DND-41 (cell line): ENCODE measurements around the gene SLC35F2.

Source experiments
- ATAC-seq: fragments of 200-7000 bp; cut with Tn5 transposase; 3 replicates; pipeline ENCODE4 v1.9.1; 2021; ENCODE audit warnings: low read depth; ENCODE audit not compliant: insufficient read depth
- DNase-seq: peaks from one replicate; pipeline ENCODE4 v3.0.0-alpha.2; 2020
- H2AFZ ChIP-seq: 2 replicates; pipeline ENCODE4 v1.6.0; 2012; ENCODE audit warnings: low read depth, low read length
- H3K27ac ChIP-seq: 2 replicates; pipeline ENCODE4 v1.5.1; 2012; ENCODE audit warnings: low read length, inconsistent platforms
- H3K27me3 ChIP-seq: fragments of 200-600 bp; sonication (generic); 2 replicates; pipeline ENCODE4 v1.6.0; 2012; ENCODE audit warnings: low read length, mild to moderate bottlenecking, inconsistent platforms; ENCODE audit not compliant: insufficient read depth, poor library complexity
- H3K36me3 ChIP-seq: 2 replicates; pipeline ENCODE4 v1.5.1; 2012; ENCODE audit warnings: low read length, inconsistent platforms; ENCODE audit not compliant: insufficient read depth
- H3K4me1 ChIP-seq: 2 replicates; pipeline ENCODE4 v1.5.1; 2012; ENCODE audit warnings: mild to moderate bottlenecking, low read length; ENCODE audit not compliant: insufficient read depth
- H3K4me2 ChIP-seq: 2 replicates; pipeline ENCODE4 v1.6.0; 2012; ENCODE audit warnings: mild to moderate bottlenecking, moderate library complexity, low read length, inconsistent platforms; ENCODE audit not compliant: insufficient read depth
- H3K4me3 ChIP-seq, 2 experiments: fragments of 200-600 bp in 1 of 2; shearing (Covaris generic) in 1 of 2; 2 replicates each; pipeline ENCODE4 v1.5.1; 2012 to 2016; ENCODE audit warnings: inconsistent platforms in 2 of 2, low read length in 2 of 2, mild to moderate bottlenecking in 2 of 2, low read depth in 1 of 2, moderate library complexity in 1 of 2
- H3K79me2 ChIP-seq: 2 replicates; pipeline ENCODE4 v1.6.0; 2012; ENCODE audit warnings: low read length, inconsistent platforms; ENCODE audit not compliant: insufficient read depth
- H3K9ac ChIP-seq: 2 replicates; pipeline ENCODE4 v1.6.0; 2012; ENCODE audit warnings: low read depth, mild to moderate bottlenecking, inconsistent platforms, low read length, moderate library complexity
- H3K9me3 ChIP-seq: 2 replicates; pipeline ENCODE4 v1.5.1; 2012; ENCODE audit warnings: low read length, moderate library complexity, mild to moderate bottlenecking, inconsistent platforms; ENCODE audit not compliant: insufficient read depth, severe bottlenecking
- H4K20me1 ChIP-seq: 2 replicates; pipeline ENCODE4 v1.6.0; 2012; ENCODE audit warnings: low read length; ENCODE audit not compliant: insufficient read depth
- CTCF ChIP-seq: IDR thresholded peaks from 2 replicates; pipeline ENCODE4 v1.5.1; 2012; ENCODE audit warnings: borderline replicate concordance, low read length, moderate library complexity, mild to moderate bottlenecking; ENCODE audit not compliant: poor library complexity, severe bottlenecking; ENCODE audit errors: extremely low read depth
- EZH2 ChIP-seq: IDR thresholded peaks from 3 replicates; pipeline ENCODE4 v1.6.1; 2012; ENCODE audit warnings: borderline replicate concordance, low read depth, mild to moderate bottlenecking, moderate library complexity, low read length, inconsistent platforms; ENCODE audit not compliant: severe bottlenecking

SLC35F2 gene

GRCh38 chr11:107856981-107857517 is 1.5 kb downstream of the SLC35F2 start:
- Histone ChIP-seq H3K4me3 (no peak overlapping the region), H2AFZ (no peak overlapping the region), H4K20me1 (no peaks in the 10 kb centered on the region), H3K4me2 (no peak overlapping the region), H3K27me3 (no peaks in the 10 kb centered on the region), H3K27ac (no peak overlapping the region), H3K9ac (no peak overlapping the region), H3K4me1 (no peaks in the 10 kb centered on the region), H3K9me3 (no peaks in the 10 kb centered on the region), H3K36me3 (no peaks in the 10 kb centered on the region), H3K79me2 (no peaks in the 10 kb centered on the region)
- DNase-seq: no peak
- ATAC-seq: no peak
- TF ChIP-seq EZH2 (no peak), CTCF (no peak)

- no peak overlapping the region for H3K9ac ChIP-seq
- H3K9me3 ChIP-seq: no peaks in the 10 kb centered on the region
- no peaks in the 10 kb centered on the region for H3K27me3 ChIP-seq
- no peak overlapping the region for H3K27ac ChIP-seq
- no peak for ATAC-seq
- no peaks in the 10 kb centered on the region for H4K20me1 ChIP-seq
- H3K4me2 ChIP-seq: no peak overlapping the region
- H3K79me2 ChIP-seq: no peaks in the 10 kb centered on the region
- no peak for TF ChIP-seq EZH2
- TF ChIP-seq CTCF: no peak
- H3K4me1 ChIP-seq: no peaks in the 10 kb centered on the region
- H3K36me3 ChIP-seq: no peaks in the 10 kb centered on the region
- no peak overlapping the region for H2AFZ ChIP-seq
- DNase-seq: no peak
- no peak overlapping the region for H3K4me3 ChIP-seq
Observed at GRCh38 chr11:107856180-107856980, 2.2 kb downstream of the SLC35F2 start.

- no peak for DNase-seq
- H3K36me3 ChIP-seq: no peaks in the 10 kb centered on the region
- H3K4me1 ChIP-seq: no peaks in the 10 kb centered on the region
- no peaks in the 10 kb centered on the region for H3K27me3 ChIP-seq
- TF ChIP-seq CTCF: no peak
- TF ChIP-seq EZH2: no peak
- no peaks in the 10 kb centered on the region for H4K20me1 ChIP-seq
- no peaks in the 10 kb centered on the region for H3K79me2 ChIP-seq
- H3K9me3 ChIP-seq: no peaks in the 10 kb centered on the region
- H3K4me3 ChIP-seq: no peak overlapping the region
- no peak overlapping the region for H2AFZ ChIP-seq
- H3K27ac ChIP-seq: no peak overlapping the region
- no peak overlapping the region for H3K4me2 ChIP-seq
- no peak for ATAC-seq
- H3K9ac ChIP-seq: no peak overlapping the region
Observed at GRCh38 chr11:107853070-107853469, 5.5 kb downstream of the SLC35F2 start.
